Stimulated activated CD4-positive, alpha-beta T cell treated with anti-CD3 and anti-CD28 coated beads, Interleukin-1b, Interleukin-23, amount 100 ng/mL, for 24 hours (primary cell): ENCODE results near the gene DTNB.

Experiments
- DNase-seq, 4 experiments: peaks; one replicate each; pipeline ENCODE4 v3.0.0-alpha.2; 2020; ENCODE audit warnings: low read depth in 4 of 4, low spot score in 1 of 4

Gene DTNB

DNA sequence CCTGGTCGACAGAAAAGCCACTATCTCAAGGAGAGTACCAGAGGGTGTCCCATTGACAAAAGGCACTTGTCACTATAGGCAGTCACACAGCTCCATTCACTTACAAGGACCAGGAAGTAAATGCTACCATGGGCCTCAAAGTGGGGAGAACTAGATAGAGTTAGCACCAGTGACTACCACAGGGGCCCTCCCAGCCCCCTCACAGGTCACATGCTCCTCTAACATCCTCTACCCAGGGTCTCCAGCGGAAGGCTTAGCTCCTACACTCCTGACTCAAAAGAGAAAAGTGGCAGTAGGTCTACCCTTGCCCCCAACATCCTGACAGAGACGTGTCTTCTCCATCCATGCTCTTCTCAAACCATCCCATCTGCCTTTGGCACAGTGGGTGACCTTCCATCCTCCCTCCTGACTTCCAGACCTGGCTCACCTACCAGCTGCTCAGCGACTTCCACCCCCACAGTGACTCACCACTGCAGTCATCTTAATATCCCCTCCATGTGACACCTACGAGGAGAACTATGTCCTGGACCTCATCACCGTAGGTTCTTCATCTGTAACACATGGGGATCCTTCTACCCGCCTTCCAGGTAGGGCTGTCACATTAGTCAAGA lies 326.1 kb downstream of the DTNB start:
- DNase-seq = no peak

GRCh38 chr2:25343187-25343825 lies 330.1 kb downstream of the DTNB start:
- DNase-seq = no peak

DNA sequence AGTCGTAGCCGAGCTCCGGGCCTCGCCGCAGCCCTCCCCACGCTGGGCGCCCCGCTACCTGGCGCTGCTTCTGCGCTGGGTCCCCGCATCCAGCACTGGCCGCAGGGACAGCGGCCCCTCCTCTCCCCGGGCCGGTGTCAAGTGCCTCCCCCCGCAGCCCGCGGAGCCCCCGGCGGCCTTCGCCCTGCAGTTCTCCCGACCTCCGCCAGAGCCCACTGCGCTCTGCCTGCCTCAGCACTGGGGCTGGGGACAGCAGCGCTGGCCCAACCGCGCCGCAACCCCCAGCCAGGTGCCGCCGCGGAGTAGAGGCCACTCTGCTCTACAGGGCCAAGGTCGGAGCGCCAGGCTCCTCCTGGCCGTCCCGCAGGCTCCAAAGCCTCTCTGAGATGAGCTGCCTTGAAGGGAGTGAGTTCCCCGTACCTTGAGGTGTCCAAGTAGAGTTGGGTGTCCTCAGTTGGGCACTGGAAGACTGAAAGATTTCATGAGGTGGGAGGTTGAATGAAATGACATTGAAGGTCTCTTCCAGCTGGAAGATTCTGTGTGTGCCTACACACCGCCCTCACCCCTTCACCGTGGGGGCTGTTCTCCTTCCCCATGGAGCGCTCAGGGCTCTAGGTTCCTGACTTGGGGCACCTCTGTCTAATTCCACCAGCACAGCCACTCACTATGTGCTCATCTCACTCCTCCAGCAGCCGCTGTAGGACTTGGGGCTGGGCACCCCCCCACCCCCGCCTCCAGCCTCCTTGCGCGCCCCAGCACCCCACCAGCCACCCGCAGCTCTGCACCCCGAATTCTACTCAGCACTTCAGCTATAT lies 330.8 kb downstream of the DTNB start:
- DNase-seq = peak in 3 of 4 experiments; percentile 51 to 73 (median 61)

DNA sequence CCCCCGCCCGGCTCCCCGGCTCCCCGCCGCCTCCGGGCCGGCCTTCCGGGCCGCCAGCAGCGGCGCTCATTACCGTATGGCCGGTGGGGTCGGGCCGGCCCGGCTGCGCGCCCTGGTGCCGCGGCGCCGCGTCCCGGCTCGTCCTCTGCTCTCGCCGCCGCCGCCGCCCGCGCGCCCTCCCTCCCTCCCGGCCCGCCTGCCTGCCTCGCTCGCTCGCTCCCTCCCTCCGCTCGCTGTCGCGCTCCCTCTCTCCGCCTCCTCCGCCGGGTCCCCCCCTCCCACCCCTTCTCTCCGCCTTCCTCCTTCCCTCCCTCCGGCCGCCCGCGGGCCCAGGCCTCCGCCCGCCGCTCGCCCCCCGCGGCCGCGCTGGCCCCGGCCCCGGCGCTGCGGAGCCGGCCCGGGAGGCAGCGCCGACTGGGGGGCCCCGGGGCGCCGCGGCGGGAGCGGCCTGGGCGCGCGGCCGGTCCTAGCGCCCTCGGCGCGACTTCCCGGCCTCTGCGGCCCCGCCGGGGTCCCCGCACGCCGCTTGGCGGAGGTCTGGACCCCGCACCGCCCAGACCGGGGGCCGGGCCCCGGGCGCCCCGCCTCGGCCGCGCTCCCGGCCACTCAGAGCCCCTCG lies 331.5 kb downstream of the DTNB start, which contains the start of gene DNMT3A:
TSS of gene DNMT3A (minus strand) at position 173 of the 619 bp plus-strand sequence. CDS start 27,941 bp downstream, outside the sequence.
- peak in 1 of 4 experiments; percentile 59 for DNase-seq

GRCh38 chr2:25341011-25341727 lies 332.2 kb downstream of the DTNB start:
- no peak for DNase-seq

GRCh38 chr2:25340181-25340921 lies 333.0 kb downstream of the DTNB start:
- no peak for DNase-seq

GRCh38 chr2:25339791-25340180 lies 333.6 kb downstream of the DTNB start:
- no peak for DNase-seq

DNA sequence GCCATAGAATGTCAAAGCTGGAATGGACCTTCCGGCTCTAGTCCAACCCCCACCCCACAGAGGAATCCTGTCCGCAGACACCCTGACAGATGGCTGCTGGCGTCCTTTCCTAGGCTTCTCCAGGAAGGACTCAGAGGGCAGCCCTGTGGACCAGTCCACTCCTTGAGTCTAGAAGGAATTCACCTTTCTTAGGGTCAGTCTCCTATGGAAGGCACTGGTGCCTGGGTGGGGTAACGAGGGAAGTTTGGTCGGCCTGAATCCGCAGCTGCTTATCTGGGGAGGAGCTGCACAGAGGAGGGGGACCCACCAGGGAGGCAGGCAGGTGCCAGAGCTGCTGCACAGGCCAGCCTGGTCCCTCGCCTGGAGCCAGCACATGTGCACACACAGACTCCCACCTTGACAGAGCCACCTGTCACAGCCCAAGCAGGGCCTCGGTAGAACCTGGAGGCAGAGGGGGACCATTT lies 334.1 kb downstream of the DTNB start:
- no peak for DNase-seq

DNA sequence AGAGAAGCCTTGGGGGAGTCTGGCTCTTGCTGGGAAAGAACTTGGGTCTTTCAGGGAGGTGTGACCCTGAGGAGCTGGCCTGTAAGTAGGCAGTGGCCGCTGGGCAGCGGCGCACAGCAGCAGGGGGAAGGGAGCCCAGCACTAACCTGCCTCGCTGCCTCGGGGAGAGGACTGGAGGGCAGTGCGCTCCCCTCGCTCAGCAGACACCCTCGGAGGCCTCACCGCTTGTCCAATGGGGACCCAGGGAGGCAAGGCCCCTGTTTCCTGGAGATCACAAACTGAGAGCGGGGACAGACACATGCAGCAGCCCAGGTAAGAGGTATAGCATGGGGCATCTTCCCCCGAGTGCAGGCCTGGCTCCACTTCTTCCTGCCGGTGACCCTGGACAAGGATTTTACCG lies 335.0 kb downstream of the DTNB start:
- DNase-seq = no peak

DNA sequence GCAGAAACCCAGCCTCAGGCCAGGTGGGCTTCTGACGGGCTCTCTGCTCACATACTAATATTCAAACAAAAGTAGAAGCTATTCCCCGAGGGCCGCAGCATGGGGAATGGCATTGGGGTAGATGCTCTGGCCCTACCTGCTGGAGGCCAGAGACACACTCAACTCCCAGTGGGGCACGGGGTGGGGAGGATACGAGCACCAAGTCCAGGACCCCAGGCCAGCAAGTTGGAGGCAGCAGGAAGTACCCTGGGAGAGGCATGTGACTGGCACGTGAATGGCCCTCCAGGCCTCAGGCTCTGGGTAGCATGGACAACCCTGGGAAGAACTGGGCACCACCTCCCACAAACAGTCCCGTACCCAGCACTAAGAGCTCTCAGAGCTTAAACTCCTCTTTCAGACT lies 335.5 kb downstream of the DTNB start:
- DNase-seq = no peak

- DNase-seq = no peak
These were observed 336.1 kb downstream of the DTNB start for GRCh38 chr2:25337276-25337675.

- DNase-seq = no peak
These were observed 337.0 kb downstream of the DTNB start for GRCh38 chr2:25336383-25336841.

GRCh38 chr2:25335971-25336370 lies 337.4 kb downstream of the DTNB start:
- DNase-seq = no peak

- no peak for DNase-seq
These were observed 338.2 kb downstream of the DTNB start for GRCh38 chr2:25335204-25335603.

GRCh38 chr2:25334482-25334881 lies 338.9 kb downstream of the DTNB start:
- DNase-seq = no peak

- DNase-seq = no peak
These were observed 339.4 kb downstream of the DTNB start for GRCh38 chr2:25333981-25334380.

GRCh38 chr2:25332571-25332970 lies 340.8 kb downstream of the DTNB start:
- DNase-seq = no peak

GRCh38 chr2:25331686-25332365 lies 341.6 kb downstream of the DTNB start:
- peak in 1 of 4 experiments; percentile 63 for DNase-seq

- DNase-seq = no peak
These were observed 342.4 kb downstream of the DTNB start for GRCh38 chr2:25330937-25331336.
